Inflammatory macrophage treated with lipopolysaccharide for 1 hour (primary cell): ENCODE results near the gene GCKR.
"Not testable (repeated sequence)": the region's sequence is repeated elsewhere in the genome, so short reads cannot be mapped to it uniquely, and the experiment has no call there.

Source experiments
- DNase-seq, 2 donors: peaks; one replicate each; pipeline ENCODE4 v3.0.0-alpha.2; 2020 to 2022

Gene GCKR

DNA sequence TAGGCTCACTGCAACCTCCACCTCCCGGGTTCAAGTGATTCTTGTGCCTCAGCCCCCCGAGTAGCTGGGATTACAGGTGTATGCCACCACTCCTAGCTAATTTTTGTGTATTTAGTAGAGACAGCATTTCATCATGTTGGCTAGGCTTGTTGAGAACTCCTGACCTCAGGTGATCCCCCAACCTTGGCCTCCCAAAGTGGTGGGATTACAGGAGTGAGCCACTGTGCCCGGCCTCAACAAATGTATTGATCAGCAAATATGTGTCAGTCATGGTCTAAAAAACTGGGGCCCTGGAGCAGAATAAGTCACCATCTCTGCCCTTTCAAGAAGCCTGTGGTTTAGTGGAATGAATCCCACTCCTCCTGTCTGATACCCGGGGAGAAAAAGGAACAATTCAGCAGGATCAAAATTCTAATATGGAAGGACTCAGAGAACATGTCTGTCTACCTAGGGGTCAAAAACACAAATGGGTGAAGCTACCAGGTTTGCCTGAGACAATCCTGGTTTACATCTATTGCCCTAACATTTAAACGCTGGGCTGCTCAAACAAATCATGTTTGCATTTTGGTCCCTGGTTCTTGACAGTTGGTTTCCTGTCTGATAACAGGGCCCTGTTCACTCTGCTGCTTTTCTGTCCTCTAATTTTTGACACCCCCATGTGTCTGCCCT lies 21.6 kb downstream of the GCKR start:
- DNase-seq = no peak

DNA sequence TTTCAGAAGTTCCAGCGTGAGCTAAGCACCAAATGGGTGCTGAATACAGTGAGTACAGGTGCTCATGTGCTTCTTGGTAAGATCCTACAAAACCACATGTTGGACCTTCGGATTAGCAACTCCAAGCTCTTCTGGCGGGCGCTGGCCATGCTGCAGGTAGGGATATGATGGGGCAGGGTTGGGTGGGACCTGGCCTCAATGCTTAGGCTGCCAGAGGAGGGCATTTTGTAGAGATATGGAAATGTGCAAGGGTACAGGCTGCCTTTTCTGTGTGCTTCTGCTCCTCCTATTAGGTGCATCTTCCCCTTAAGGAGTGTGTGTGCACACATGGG lies 22.1 kb downstream of the GCKR start:
- DNase-seq = no peak

- DNase-seq = no peak
Observed at GRCh38 chr2:27520316-27520715, 23.7 kb downstream of the GCKR start.

GRCh38 chr2:27522400-27522945 lies 25.8 kb downstream of the GCKR start:
- no peak for DNase-seq

- DNase-seq = no peak
Observed at GRCh38 chr2:27527182-27527581, 30.5 kb downstream of the GCKR start.

DNA sequence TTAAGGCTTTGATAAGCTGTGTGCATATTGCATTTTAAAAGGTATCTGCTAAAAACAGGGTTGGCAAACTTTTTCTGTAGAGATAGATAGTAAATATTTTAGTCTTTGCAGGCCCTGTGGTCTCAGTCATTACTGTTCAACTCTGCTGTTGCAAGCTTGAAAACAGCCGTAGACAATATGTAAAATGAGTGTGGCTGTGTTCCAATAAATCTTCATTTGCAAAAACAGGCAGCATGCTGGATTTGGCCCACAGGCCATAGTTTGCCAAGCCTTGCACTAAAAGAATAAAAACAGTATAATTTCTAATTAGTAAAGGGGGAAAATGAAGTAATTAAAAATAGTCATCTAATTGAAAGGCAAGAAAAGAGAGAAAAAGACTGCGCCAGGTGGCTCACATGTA lies 35.3 kb downstream of the GCKR start:
- no peak for DNase-seq

- no peak for DNase-seq
Observed at GRCh38 chr2:27537287-27537686, 40.6 kb downstream of the GCKR start.

- not testable (repeated sequence) for DNase-seq
Observed at GRCh38 chr2:27538839-27539450, 42.3 kb downstream of the GCKR start.

DNA sequence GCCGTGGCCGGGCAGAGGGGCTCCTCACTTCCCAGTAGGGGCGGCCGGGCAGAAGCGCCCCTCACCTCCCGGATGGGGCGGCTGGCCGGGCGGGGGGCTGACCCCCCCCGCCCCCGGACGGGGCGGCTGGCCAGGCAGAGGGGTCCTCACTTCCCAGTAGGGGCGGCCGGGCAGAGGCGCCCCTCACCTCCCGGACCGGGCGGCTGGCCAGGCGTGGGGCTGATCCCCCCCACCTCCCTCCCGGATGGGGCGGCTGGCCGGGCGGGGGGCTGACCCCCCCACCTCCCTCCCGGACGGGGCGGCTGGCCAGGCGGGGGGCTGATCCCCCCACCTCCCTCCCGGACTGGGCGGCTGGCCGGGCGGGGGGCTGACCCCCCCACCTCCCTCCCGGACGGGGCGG lies 43.0 kb downstream of the GCKR start:
- not testable (repeated sequence) for DNase-seq

DNA sequence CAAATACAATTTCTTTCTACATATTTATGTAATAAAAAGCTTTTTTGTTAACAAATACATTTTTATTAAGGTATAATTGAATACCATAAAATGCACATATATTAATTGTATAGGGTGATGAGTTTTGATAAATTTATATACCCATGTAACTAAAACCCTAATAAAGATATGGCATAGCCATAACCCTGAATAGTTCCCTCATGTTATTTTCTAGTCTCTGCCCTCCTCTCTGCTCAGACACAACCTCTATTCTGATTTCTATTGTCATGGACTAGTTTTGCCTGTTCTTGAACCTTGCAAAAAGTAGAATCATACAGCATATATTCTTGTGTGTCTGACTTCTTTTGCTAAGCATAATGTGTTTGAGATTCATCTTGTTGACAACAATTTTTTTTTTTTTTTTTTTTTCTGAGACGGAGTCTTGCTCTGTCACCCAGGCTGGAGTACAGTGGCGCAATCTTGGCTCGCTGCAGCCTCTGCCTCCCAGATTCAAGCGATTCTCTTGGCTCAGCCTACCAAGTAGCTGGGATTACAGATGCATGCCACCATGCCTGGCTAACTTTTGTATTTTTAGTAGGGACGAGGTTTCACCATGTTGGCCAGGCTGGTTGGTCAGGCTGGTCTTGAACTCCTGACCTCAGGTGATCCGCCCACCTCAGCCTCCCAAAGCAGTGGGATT lies 47.6 kb downstream of the GCKR start:
- no peak for DNase-seq

- DNase-seq = peak in 1 of 2 donors; percentile 29
Observed at GRCh38 chr2:27545348-27546141, 48.9 kb downstream of the GCKR start.

- no peak for DNase-seq
Observed at GRCh38 chr2:27549303-27549702, 52.7 kb downstream of the GCKR start.

- DNase-seq = no peak
Observed at GRCh38 chr2:27551514-27551913, 54.9 kb downstream of the GCKR start.

DNA sequence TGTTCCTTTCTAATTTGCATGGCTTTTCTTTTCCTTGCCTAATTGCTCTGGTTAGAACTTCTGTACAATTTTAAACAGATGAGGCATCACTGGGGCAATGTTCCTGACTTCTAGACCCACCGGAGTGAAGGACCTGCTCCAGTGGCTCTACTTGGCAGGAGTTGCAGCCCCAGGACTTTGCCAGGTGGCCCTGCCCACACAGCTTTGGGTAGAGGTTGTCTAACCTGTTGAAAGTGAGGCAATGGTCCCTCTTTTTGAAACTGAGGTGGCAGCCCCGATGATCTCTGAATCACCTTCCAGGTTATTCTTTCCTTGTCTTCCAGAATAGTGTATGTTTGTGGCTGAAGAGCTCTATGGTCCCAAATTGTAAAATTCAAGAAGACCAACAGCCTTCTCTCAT lies 56.3 kb downstream of the GCKR start:
- DNase-seq = no peak

DNA sequence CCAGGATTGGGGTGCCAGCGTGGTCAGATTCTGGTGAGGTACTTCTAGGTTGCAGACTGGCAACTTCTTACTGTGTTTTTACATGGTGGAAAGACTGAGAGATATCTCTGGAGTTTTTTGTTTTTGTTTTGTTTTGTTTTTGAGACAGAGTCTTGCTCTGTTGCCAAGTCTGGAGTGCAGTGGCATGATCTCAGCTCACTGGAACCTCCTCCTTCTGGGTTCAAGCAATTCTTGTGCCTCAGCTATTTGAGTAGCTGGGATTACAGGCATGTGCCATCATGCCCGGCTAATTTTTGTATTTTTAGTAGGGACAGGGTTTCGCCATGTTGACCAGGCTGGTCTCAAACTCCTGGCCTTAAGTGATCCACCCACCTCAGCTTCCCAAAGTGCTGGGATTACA lies 57.8 kb downstream of the GCKR start:
- DNase-seq = not testable (repeated sequence)

DNA sequence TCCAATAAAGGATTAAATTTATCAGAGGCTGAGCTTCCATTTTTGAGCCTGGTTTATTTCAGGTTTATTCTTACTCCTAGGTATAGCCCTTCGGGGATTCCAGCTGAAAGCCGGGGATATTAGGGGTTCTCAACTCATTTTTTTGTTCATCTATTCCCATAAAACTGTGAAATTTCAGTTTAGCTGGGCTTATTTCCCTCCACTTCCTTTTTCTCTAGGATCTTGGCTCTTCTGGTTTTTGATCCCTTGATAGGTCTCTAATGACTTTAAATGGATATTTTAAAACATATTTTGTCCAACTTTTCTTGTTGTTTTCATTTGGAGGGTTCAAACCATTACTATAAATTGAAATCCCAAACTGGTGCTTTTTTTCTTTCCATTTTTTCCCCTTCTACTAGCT lies 62.6 kb downstream of the GCKR start:
- no peak for DNase-seq

- DNase-seq = no peak
Observed at GRCh38 chr2:27561060-27561459, 64.4 kb downstream of the GCKR start.

- no peak for DNase-seq
Observed at GRCh38 chr2:27566628-27567027, 70.0 kb downstream of the GCKR start.

DNA sequence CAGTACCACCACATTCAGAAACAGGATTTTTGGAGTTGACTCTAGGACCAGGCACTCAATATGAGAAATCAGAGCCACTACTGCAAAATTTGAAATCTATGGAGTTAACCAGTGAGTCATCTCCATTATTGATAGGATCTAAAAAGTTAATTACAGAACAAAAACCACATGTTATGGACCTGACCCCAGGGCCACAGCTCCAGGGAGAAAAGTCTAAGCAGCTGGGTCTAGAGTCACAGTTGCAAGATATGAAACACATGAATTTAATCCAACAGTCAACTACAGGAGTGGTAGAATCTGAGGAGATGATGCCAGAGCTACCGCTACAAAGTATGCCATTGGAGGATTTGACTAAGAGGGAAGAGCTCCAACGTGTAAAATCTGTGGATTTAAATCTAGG lies 72.8 kb downstream of the GCKR start:
- no peak for DNase-seq

DNA sequence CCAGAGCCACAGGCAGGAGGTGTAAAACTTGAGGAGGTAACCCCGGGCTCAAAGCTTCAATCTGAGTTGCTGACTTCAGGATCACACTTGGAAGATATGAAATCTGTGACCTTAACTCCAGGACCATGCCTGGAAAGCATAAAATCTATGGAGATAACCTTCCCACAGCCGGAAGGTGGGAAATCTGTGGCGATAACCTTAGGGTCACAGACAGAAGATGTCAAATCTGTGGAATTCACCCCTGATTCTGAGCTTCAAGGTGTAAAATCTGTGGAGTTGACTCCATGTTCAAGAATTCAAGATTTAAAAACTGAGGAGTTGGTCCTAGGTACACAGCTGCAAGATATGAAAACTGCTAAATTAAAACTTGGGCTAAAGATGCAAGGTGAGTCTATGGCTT lies 74.6 kb downstream of the GCKR start:
- no peak for DNase-seq

GRCh38 chr2:27571681-27572080 lies 75.0 kb downstream of the GCKR start:
- DNase-seq = no peak

GRCh38 chr2:27572439-27572838 lies 75.8 kb downstream of the GCKR start:
- no peak for DNase-seq

GRCh38 chr2:27572998-27573429 lies 76.4 kb downstream of the GCKR start:
- DNase-seq = no peak
